Left kidney (tissue), 2 donors: ENCODE results near the gene SLC20A1. TPM values are rescaled to one million over a fixed set of nuclear protein-coding genes. Genes with fewer than 3 reads are reported as not detected.

Experiments used
- DNase-seq: peaks from one replicate; pipeline ENCODE4 v3.0.0-alpha.2; 2013
- polyA plus RNA-seq: library from polyadenylated mRNA; unstranded; fragments of 120-200 nt; gene quantifications from one replicate; pipeline ENCODE4 v1.2.1, GENCODE V29; 2013; ENCODE audit not compliant: insufficient read length

The SLC20A1 gene
- polyA plus RNA-seq, 1 donor, result 64.8 TPM

GRCh38 chr2:112709703-112710102, 64.0 kb downstream of the SLC20A1 start:
- no peak for DNase-seq

GRCh38 chr2:112710956-112711750, 65.4 kb downstream of the SLC20A1 start:
- DNase-seq, result no peak

DNA sequence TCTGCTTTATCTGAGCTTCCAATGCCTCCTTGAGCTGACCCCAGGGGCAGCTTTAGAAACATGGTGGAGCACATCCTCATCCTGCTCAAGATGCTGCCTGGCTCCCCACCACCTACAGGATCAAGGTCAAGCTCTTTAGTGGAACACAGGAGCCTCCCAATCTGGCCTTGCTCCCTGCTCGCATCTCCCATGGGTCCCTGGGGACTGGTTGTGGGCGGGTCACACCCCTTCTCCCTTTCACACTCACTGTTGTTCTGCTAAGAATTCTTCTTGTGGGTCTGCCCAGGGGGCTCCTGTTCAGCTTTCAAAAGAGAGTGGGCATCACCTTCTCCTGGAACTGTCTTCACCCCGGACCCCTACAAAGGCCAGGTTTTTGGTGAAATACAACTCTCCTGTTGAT, 66.7 kb downstream of the SLC20A1 start:
- no peak for DNase-seq

- no peak for DNase-seq
Observed at GRCh38 chr2:112712903-112713584, 67.3 kb downstream of the SLC20A1 start.

Other genes starting within 250 kb of the SLC20A1 start
- gene RGPD8, start 212.3 kb upstream of the SLC20A1 start, polyA plus RNA-seq, result 4.7 TPM
- 50.5 TPM for gene TTL, start 163.8 kb upstream of the SLC20A1 start, polyA plus RNA-seq
- gene POLR1B, start 103.5 kb upstream of the SLC20A1 start, polyA plus RNA-seq, result 37.3 TPM
- gene CHCHD5, start 61.3 kb upstream of the SLC20A1 start, polyA plus RNA-seq, result 20.3 TPM
- gene NT5DC4, start 75.1 kb downstream of the SLC20A1 start, polyA plus RNA-seq, result 0.83 TPM
- gene CKAP2L, start 118.7 kb downstream of the SLC20A1 start, polyA plus RNA-seq, result 20.9 TPM
- 0.17 TPM for gene IL1A, start 138.6 kb downstream of the SLC20A1 start, polyA plus RNA-seq
- 0.65 TPM for gene IL1B, start 190.8 kb downstream of the SLC20A1 start, polyA plus RNA-seq